HepG2 (cell line): ENCODE results near the gene TEAD4. TPM values are rescaled to one million over a fixed set of nuclear protein-coding genes. Genes with fewer than 3 reads are reported as not detected.

Experiments
- ATF7-NPFF ChIP-seq: sonication (generic); formaldehyde crosslinking; IDR thresholded peaks from 2 replicates; pipeline ENCODE4 v1.8.1; 2023; ENCODE audit warnings: mild to moderate bottlenecking, low read depth, missing genetic modification reagents, moderate library complexity
- FOXK2 ChIP-seq: fragments of 450-650 bp; IDR thresholded peaks from 2 replicates; pipeline ENCODE4 v1.6.1; 2016
- FOXP1 ChIP-seq, 2 experiments: fragments of 450-650 bp in 1 of 2; IDR thresholded peaks; 2 replicates each; pipeline ENCODE4 v1.6.1; 2017 to 2018; ENCODE audit warnings: antibody characterized with exemption in 1 of 2
- HDAC1 ChIP-seq: sonication (generic); formaldehyde crosslinking; IDR thresholded peaks from 2 replicates; pipeline ENCODE4 v1.5.1; 2020; ENCODE audit warnings: mild to moderate bottlenecking, missing genetic modification reagents
- HINFP ChIP-seq: sonication (generic); formaldehyde crosslinking; IDR thresholded peaks from 2 replicates; pipeline ENCODE4 v1.4.0; 2020; ENCODE audit warnings: low read depth, mild to moderate bottlenecking, missing genetic modification reagents
- HNF4G ChIP-seq, 2 experiments: sonication (generic) in 1 of 2; formaldehyde crosslinking in 1 of 2; IDR thresholded peaks; 2 replicates each; pipeline versions ENCODE4 v1.4.0 to v1.6.1; 2011 to 2020; ENCODE audit warnings: borderline replicate concordance in 2 of 2, low read depth in 2 of 2, mild to moderate bottlenecking in 2 of 2, low read length in 1 of 2, missing genetic modification reagents in 1 of 2, moderate library complexity in 1 of 2
- JUNB ChIP-seq: sonication (generic); formaldehyde crosslinking; IDR thresholded peaks from 2 replicates; pipeline ENCODE4 v1.8.0; 2022; ENCODE audit warnings: missing genetic modification reagents, mild to moderate bottlenecking, borderline replicate concordance
- MBD4 ChIP-seq: IDR thresholded peaks from 2 replicates; pipeline ENCODE4 v1.6.1; 2012; ENCODE audit warnings: low read length, inconsistent platforms, borderline replicate concordance
- MIER3 ChIP-seq: IDR thresholded peaks from 2 replicates; pipeline ENCODE4 v1.6.1; 2016; ENCODE audit warnings: missing compliant biosample characterization, borderline replicate concordance
- NFE2 ChIP-seq: sonication (generic); formaldehyde crosslinking; IDR thresholded peaks from 2 replicates; pipeline ENCODE4 v1.4.0; 2020; ENCODE audit warnings: missing genetic modification reagents
- NR2F1 ChIP-seq, 2 experiments: fragments of 450-650 bp in 1 of 2; formaldehyde crosslinking in 1 of 2; IDR thresholded peaks; 2 replicates each; pipeline versions ENCODE4 v1.5.0 to v1.6.1; 2016 to 2020; ENCODE audit warnings: mild to moderate bottlenecking in 1 of 2, missing compliant biosample characterization in 1 of 2, missing genetic modification reagents in 1 of 2, moderate library complexity in 1 of 2
- RBM22 ChIP-seq: fragments of 200-400 bp; formaldehyde crosslinking; optimal IDR thresholded peaks from 2 replicates; pipeline ENCODE3; 2017; ENCODE audit warnings: mild to moderate bottlenecking, low read length, moderate library complexity
- SKI ChIP-seq: fragments of 450-650 bp; IDR thresholded peaks from one replicate; pipeline ENCODE4 v1.6.1; 2018; ENCODE audit warnings: mild to moderate bottlenecking; ENCODE audit not compliant: partially characterized antibody
- SNAI1 ChIP-seq: sonication (generic); formaldehyde crosslinking; IDR thresholded peaks from 2 replicates; pipeline ENCODE4 v1.5.0; 2020; ENCODE audit warnings: mild to moderate bottlenecking, missing genetic modification reagents, borderline replicate concordance
- THYN1 ChIP-seq: sonication (generic); formaldehyde crosslinking; IDR thresholded peaks from 2 replicates; pipeline ENCODE4 v1.8.1; 2023; ENCODE audit warnings: low read depth, mild to moderate bottlenecking, moderate library complexity, missing genetic modification reagents, borderline replicate concordance
- U2AF2 ChIP-seq: fragments of 200-400 bp; formaldehyde crosslinking; IDR thresholded peaks from 2 replicates; pipeline ENCODE4 v1.6.1; 2017; ENCODE audit warnings: low read depth, mild to moderate bottlenecking, low read length
- ZBTB3 ChIP-seq: sonication (generic); formaldehyde crosslinking; IDR thresholded peaks from 2 replicates; pipeline ENCODE4 v1.4.0; 2020; ENCODE audit warnings: low read depth, mild to moderate bottlenecking, moderate library complexity, missing genetic modification reagents, borderline replicate concordance
- ZC3H13 ChIP-seq: sonication (generic); formaldehyde crosslinking; IDR thresholded peaks from 2 replicates; pipeline ENCODE4 v1.8.1; 2023; ENCODE audit warnings: mild to moderate bottlenecking, missing genetic modification reagents, moderate library complexity
- ZEB1 ChIP-seq: IDR thresholded peaks from 2 replicates; pipeline ENCODE4 v1.6.1; 2012; ENCODE audit warnings: mild to moderate bottlenecking, low read depth, inconsistent platforms; ENCODE audit not compliant: insufficient replicate concordance
- ZNF276 ChIP-seq: sonication (generic); formaldehyde crosslinking; IDR thresholded peaks from 2 replicates; pipeline ENCODE4 v1.4.0; 2020; ENCODE audit warnings: mild to moderate bottlenecking, low read depth, missing genetic modification reagents
- ZNF550 ChIP-seq: sonication (generic); formaldehyde crosslinking; IDR thresholded peaks from 2 replicates; pipeline ENCODE4 v1.4.0; 2020; ENCODE audit warnings: mild to moderate bottlenecking, missing genetic modification reagents, borderline replicate concordance
- ZNF598 ChIP-seq: sonication (generic); formaldehyde crosslinking; IDR thresholded peaks from 2 replicates; pipeline ENCODE4 v1.5.1; 2020; ENCODE audit warnings: mild to moderate bottlenecking, missing genetic modification reagents, borderline replicate concordance
- ZNF644 ChIP-seq: IDR thresholded peaks from 2 replicates; pipeline ENCODE4 v1.6.1; 2016; ENCODE audit warnings: low read depth
- ZNF710 ChIP-seq: sonication (generic); formaldehyde crosslinking; IDR thresholded peaks from 2 replicates; pipeline ENCODE4 v1.5.0; 2020; ENCODE audit warnings: mild to moderate bottlenecking, missing genetic modification reagents, borderline replicate concordance
- ZSCAN22 ChIP-seq: sonication (generic); formaldehyde crosslinking; IDR thresholded peaks from 2 replicates; pipeline ENCODE4 v1.4.0; 2020; ENCODE audit warnings: mild to moderate bottlenecking, missing genetic modification reagents
- polyA plus RNA-seq, 8 experiments: library from polyadenylated mRNA; depleted of rRNA in 3 of 8; stranded (reverse) in 7 of 8; unstranded in 1 of 8; fragments of >200 nt; fragmentation: Illumina TruSeq in 4 of 8; extraction: Trizol in 4 of 8; gene quantifications; 2 replicates each; pipeline versions ENCODE4 v1.2.1 to v1.2.3, GENCODE V29; 2011 to 2016; ENCODE audit warnings: low read depth in 4 of 8, missing spikeins in 1 of 8, mixed read lengths in 1 of 8; ENCODE audit not compliant: insufficient read depth in 1 of 8
- total RNA-seq, 5 experiments: library from RNA; depleted of rRNA; stranded (reverse); fragments of >200 nt; fragmentation: Illumina TruSeq; extraction: Trizol; gene quantifications; 2 replicates each; pipeline ENCODE4 v1.2.3, GENCODE V29; 2016; ENCODE audit warnings: low read depth in 1 of 5

Gene TEAD4
- total and polyA plus RNA-seq, 2 of the 13 experiments (the other 11 are each of a cell fraction or from before 2014, with no cell fraction given), result 45.0 to 69.4 TPM

GRCh38 chr12:2958432-2959191 lies 585 bp upstream of the TEAD4 start (continued):
- TF ChIP-seq ZNF710 (CRISPR knock-in tag), result no peak
- no peak for TF ChIP-seq NR2F1 (CRISPR knock-in tag; IDR thresholded peaks at IDR 0.05)
- TF ChIP-seq ZNF550 (CRISPR knock-in tag), result no peak
- no peak for TF ChIP-seq SNAI1 (CRISPR knock-in tag)
- no peak for TF ChIP-seq ZNF644 (CRISPR knock-in tag)
- TF ChIP-seq ZEB1, result no peak
- no peak for TF ChIP-seq JUNB (CRISPR knock-in tag)
- no peak for TF ChIP-seq ZSCAN22 (CRISPR knock-in tag)
- TF ChIP-seq MIER3 (CRISPR knock-in tag), result no peak; the same call in 1 of the 2 replicates
- TF ChIP-seq FOXP1 (IDR thresholded peaks at IDR 0.05), result no peak
- TF ChIP-seq FOXP1 (CRISPR knock-in tag; IDR thresholded peaks at IDR 0.05), result no peak
- no peak for TF ChIP-seq HNF4G (IDR thresholded peaks at IDR 0.05; ENCODE audit: borderline replicate concordance, low read depth, low read length)
- TF ChIP-seq HNF4G (CRISPR knock-in tag; IDR thresholded peaks at IDR 0.05; ENCODE audit: borderline replicate concordance, low read depth), result no peak
- no peak for TF ChIP-seq ZNF276 (CRISPR knock-in tag)
- no peak for TF ChIP-seq FOXK2
- TF ChIP-seq ATF7-NPFF (CRISPR knock-in tag), result no peak; the same call in 1 of the 2 replicates
- no peak; the same call in 1 of the 2 replicates for TF ChIP-seq HINFP (CRISPR knock-in tag)
- TF ChIP-seq NFE2 (CRISPR knock-in tag), result no peak
- no peak for TF ChIP-seq U2AF2
- TF ChIP-seq THYN1 (CRISPR knock-in tag), result no peak
- no peak for TF ChIP-seq RBM22
- peak; percentile 46; the same call in 1 of the 2 replicates for TF ChIP-seq HDAC1
- peak; percentile 32 for TF ChIP-seq SKI
- no peak for TF ChIP-seq ZC3H13 (CRISPR knock-in tag)
- no peak for TF ChIP-seq ZBTB3 (CRISPR knock-in tag)
- TF ChIP-seq ZNF598 (CRISPR knock-in tag), result 0 out of 2 replicates have a peak, but pooled peaks have one; percentile 56
- no peak for TF ChIP-seq MBD4
